Stimulated activated memory B cell treated with anti-CD40 and anti-IgM and Interleukin-4, amounts not matched to agents 10 μg/mL and 1 μg/mL and 100 μg/mL, for 72 hours (primary cell): ENCODE results near the gene SLC20A1.
"Not testable (repeated sequence)": the region's sequence is repeated elsewhere in the genome, so short reads cannot be mapped to it uniquely, and the experiment has no call there.

Source experiments
- ATAC-seq: fragments of 150-1000 bp; cut with Tn5 transposase; 2 replicates; pipeline ENCODE4 v1.10.0; 2021
- H3K27ac Mint-ChIP-seq: one replicate; pipeline ENCODE4 v1.8.0; 2022; ENCODE audit warnings: mild to moderate bottlenecking, mixed read lengths
- H3K27me3 Mint-ChIP-seq: one replicate; pipeline ENCODE4 v1.8.0; 2022; ENCODE audit warnings: mixed read lengths
- H3K36me3 Mint-ChIP-seq: one replicate; pipeline ENCODE4 v1.8.0; 2022; ENCODE audit warnings: mixed read lengths
- H3K4me1 Mint-ChIP-seq: one replicate; pipeline ENCODE4 v1.8.0; 2022; ENCODE audit warnings: mixed read lengths
- H3K4me3 Mint-ChIP-seq: one replicate; pipeline ENCODE4 v1.8.0; 2022; ENCODE audit warnings: mild to moderate bottlenecking, moderate library complexity, mixed read lengths
- H3K9me3 Mint-ChIP-seq: one replicate; pipeline ENCODE4 v1.8.0; 2022; ENCODE audit warnings: mixed read lengths

SLC20A1 gene

GRCh38 chr2:112658839-112659667 is 13.3 kb downstream of the SLC20A1 start:
- H3K36me3 Mint-ChIP-seq, result peaks cover 81% of the 10 kb centered on the region
- ATAC-seq, result no peak
- H3K9me3 Mint-ChIP-seq, result no peaks in the 10 kb centered on the region
- H3K4me1 Mint-ChIP-seq, result peaks cover 15% of the 10 kb centered on the region
- no peak overlapping the region for H3K4me3 Mint-ChIP-seq
- H3K27ac Mint-ChIP-seq, result no peak overlapping the region
- H3K27me3 Mint-ChIP-seq, result no peaks in the 10 kb centered on the region

GRCh38 chr2:112660138-112660537 is 14.4 kb downstream of the SLC20A1 start:
- Mint-ChIP-seq H3K4me1 (peaks cover 15% of the 10 kb centered on the region), H3K36me3 (peaks cover 84% of the 10 kb centered on the region), H3K9me3 (no peaks in the 10 kb centered on the region), H3K27me3 (no peaks in the 10 kb centered on the region), H3K27ac (no peak overlapping the region), H3K4me3 (no peak overlapping the region)
- no peak for ATAC-seq

- no peak overlapping the region for H3K4me3 Mint-ChIP-seq
- H3K9me3 Mint-ChIP-seq, result no peaks in the 10 kb centered on the region
- H3K36me3 Mint-ChIP-seq, result peaks cover 82% of the 10 kb centered on the region
- H3K27ac Mint-ChIP-seq, result no peak overlapping the region
- H3K4me1 Mint-ChIP-seq, result peaks cover 17% of the 10 kb centered on the region
- ATAC-seq, result no peak
- H3K27me3 Mint-ChIP-seq, result no peaks in the 10 kb centered on the region
Observed at GRCh38 chr2:112661656-112662305, 16.0 kb downstream of the SLC20A1 start.

GRCh38 chr2:112662704-112663103 is 17.0 kb downstream of the SLC20A1 start:
- Mint-ChIP-seq H3K36me3 (peaks cover 73% of the 10 kb centered on the region), H3K4me1 (peaks cover 17% of the 10 kb centered on the region), H3K9me3 (no peaks in the 10 kb centered on the region), H3K4me3 (no peak overlapping the region), H3K27me3 (no peaks in the 10 kb centered on the region), H3K27ac (no peak overlapping the region)
- ATAC-seq, result no peak

GRCh38 chr2:112664689-112665088 is 18.9 kb downstream of the SLC20A1 start:
- Mint-ChIP-seq H3K27me3 (no peaks in the 10 kb centered on the region), H3K4me3 (no peak overlapping the region), H3K27ac (no peak overlapping the region), H3K4me1 (peaks cover 17% of the 10 kb centered on the region), H3K9me3 (no peaks in the 10 kb centered on the region), H3K36me3 (peaks cover 53% of the 10 kb centered on the region)
- no peak for ATAC-seq

GRCh38 chr2:112665113-112665780 is 19.5 kb downstream of the SLC20A1 start:
- Mint-ChIP-seq H3K4me3 (no peak overlapping the region), H3K27ac (no peak overlapping the region), H3K4me1 (peaks cover 12% of the 10 kb centered on the region), H3K9me3 (no peaks in the 10 kb centered on the region), H3K27me3 (no peaks in the 10 kb centered on the region), H3K36me3 (peaks cover 47% of the 10 kb centered on the region)
- no peak for ATAC-seq

- Mint-ChIP-seq H3K27me3 (no peaks in the 10 kb centered on the region), H3K36me3 (peaks cover 34% of the 10 kb centered on the region), H3K27ac (peak overlapping the region; percentile 55), H3K9me3 (no peaks in the 10 kb centered on the region), H3K4me3 (no peak overlapping the region), H3K4me1 (peaks cover 7% of the 10 kb centered on the region)
- peak; percentile 68 for ATAC-seq
Observed at GRCh38 chr2:112666761-112667122, 21.0 kb downstream of the SLC20A1 start.

- H3K4me3 Mint-ChIP-seq, H3K27ac Mint-ChIP-seq, H3K27me3 Mint-ChIP-seq, ATAC-seq, H3K9me3 Mint-ChIP-seq, H3K4me1 Mint-ChIP-seq: not testable (repeated sequence)
- H3K36me3 Mint-ChIP-seq, result peaks cover 30% of the 10 kb centered on the region
Observed at GRCh38 chr2:112667540-112667939, 21.8 kb downstream of the SLC20A1 start.

GRCh38 chr2:112669667-112670066 is 23.9 kb downstream of the SLC20A1 start:
- no peaks in the 10 kb centered on the region for H3K9me3 Mint-ChIP-seq
- H3K27ac Mint-ChIP-seq, result no peak overlapping the region
- peaks cover 11% of the 10 kb centered on the region for H3K36me3 Mint-ChIP-seq
- peaks cover 21% of the 10 kb centered on the region for H3K4me1 Mint-ChIP-seq
- ATAC-seq, result no peak
- no peak overlapping the region for H3K4me3 Mint-ChIP-seq
- no peaks in the 10 kb centered on the region for H3K27me3 Mint-ChIP-seq

GRCh38 chr2:112670252-112671022 is 24.7 kb downstream of the SLC20A1 start:
- H3K27ac Mint-ChIP-seq, result no peak overlapping the region
- ATAC-seq, result no peak
- peaks cover 3% of the 10 kb centered on the region for H3K36me3 Mint-ChIP-seq
- H3K27me3 Mint-ChIP-seq, result no peaks in the 10 kb centered on the region
- no peaks in the 10 kb centered on the region for H3K9me3 Mint-ChIP-seq
- H3K4me1 Mint-ChIP-seq, result peaks cover 21% of the 10 kb centered on the region
- H3K4me3 Mint-ChIP-seq, result no peak overlapping the region

GRCh38 chr2:112671801-112672200 is 26.1 kb downstream of the SLC20A1 start:
- no peaks in the 10 kb centered on the region for H3K27me3 Mint-ChIP-seq
- ATAC-seq, result no peak
- peaks cover 15% of the 10 kb centered on the region for H3K4me1 Mint-ChIP-seq
- no peak overlapping the region for H3K27ac Mint-ChIP-seq
- H3K4me3 Mint-ChIP-seq, result no peak overlapping the region
- no peaks in the 10 kb centered on the region for H3K36me3 Mint-ChIP-seq
- no peaks in the 10 kb centered on the region for H3K9me3 Mint-ChIP-seq

- no peak for ATAC-seq
- Mint-ChIP-seq H3K4me3 (no peak overlapping the region), H3K27me3 (no peaks in the 10 kb centered on the region), H3K9me3 (no peaks in the 10 kb centered on the region), H3K36me3 (no peaks in the 10 kb centered on the region), H3K4me1 (peaks cover 14% of the 10 kb centered on the region), H3K27ac (no peak overlapping the region)
Observed at GRCh38 chr2:112673008-112673407, 27.3 kb downstream of the SLC20A1 start.

GRCh38 chr2:112674229-112674628 is 28.5 kb downstream of the SLC20A1 start:
- Mint-ChIP-seq H3K9me3 (no peaks in the 10 kb centered on the region), H3K4me3 (peak overlapping the region; percentile 24), H3K36me3 (no peaks in the 10 kb centered on the region), H3K4me1 (peaks cover 14% of the 10 kb centered on the region), H3K27me3 (no peaks in the 10 kb centered on the region), H3K27ac (peak overlapping the region; percentile 35)
- no peak for ATAC-seq

- Mint-ChIP-seq H3K36me3 (no peaks in the 10 kb centered on the region), H3K4me3 (no peak overlapping the region), H3K27me3 (no peaks in the 10 kb centered on the region), H3K4me1 (peaks cover 9% of the 10 kb centered on the region), H3K9me3 (no peaks in the 10 kb centered on the region), H3K27ac (no peak overlapping the region)
- no peak for ATAC-seq
Observed at GRCh38 chr2:112679484-112679883, 33.7 kb downstream of the SLC20A1 start.

GRCh38 chr2:112680666-112681101 is 34.9 kb downstream of the SLC20A1 start:
- H3K36me3 Mint-ChIP-seq, result no peaks in the 10 kb centered on the region
- no peak for ATAC-seq
- no peak overlapping the region for H3K27ac Mint-ChIP-seq
- no peaks in the 10 kb centered on the region for H3K9me3 Mint-ChIP-seq
- no peak overlapping the region for H3K4me3 Mint-ChIP-seq
- peaks cover 15% of the 10 kb centered on the region for H3K4me1 Mint-ChIP-seq
- no peaks in the 10 kb centered on the region for H3K27me3 Mint-ChIP-seq
